Endothelial cell of umbilical vein (primary cell): ENCODE results near the gene ZNF544.

ENCODE experiments used
- EZH2 ChIP-seq: IDR thresholded peaks from 2 replicates; pipeline ENCODE4 v1.6.1; 2012; ENCODE audit warnings: borderline replicate concordance, low read depth, mild to moderate bottlenecking, moderate library complexity, low read length, inconsistent platforms; ENCODE audit not compliant: severe bottlenecking
- GATA2 ChIP-seq: IDR thresholded peaks from 2 replicates; pipeline ENCODE4 v1.7.0; 2011; ENCODE audit warnings: low read depth, mild to moderate bottlenecking, moderate library complexity, mixed read lengths, low read length; ENCODE audit not compliant: insufficient read length, insufficient read depth
- JUN ChIP-seq: IDR thresholded peaks from 2 replicates; pipeline ENCODE4 v1.6.1; 2011; ENCODE audit warnings: borderline replicate concordance, low read depth; ENCODE audit not compliant: insufficient read length, insufficient read depth
- MYC ChIP-seq: IDR thresholded peaks from one replicate; pipeline ENCODE4 v1.6.1; 2011; ENCODE audit warnings: mild to moderate bottlenecking, low read depth, low read length
- POLR2A ChIP-seq: IDR thresholded peaks from 2 replicates; pipeline ENCODE4 v1.6.1; 2012; ENCODE audit warnings: low read depth, mild to moderate bottlenecking, control low read depth, low read length
- POLR2AphosphoS5 ChIP-seq: IDR thresholded peaks from 2 replicates; pipeline ENCODE4 v1.6.1; 2012; ENCODE audit warnings: low read depth, mild to moderate bottlenecking, control low read depth, low read length, moderate library complexity; ENCODE audit not compliant: insufficient read depth
- TF ChIP-seq, protein P1 (sequence below), 2 donors: IDR thresholded peaks; 1 replicate in 1 of 2; 2 replicates in 1 of 2; pipeline ENCODE4 v1.5.1; 2011; ENCODE audit warnings: low read length in 2 of 2, mild to moderate bottlenecking in 2 of 2, moderate library complexity in 2 of 2, control low read depth in 1 of 2, inconsistent platforms in 1 of 2, low read depth in 1 of 2; ENCODE audit not compliant: insufficient read depth in 1 of 2; ENCODE audit errors: extremely low read depth in 1 of 2
- TF ChIP-seq, protein P2 (sequence below): IDR thresholded peaks from 2 replicates; pipeline ENCODE4 v1.6.1; 2011; ENCODE audit not compliant: insufficient read depth, insufficient read length

DNA sequence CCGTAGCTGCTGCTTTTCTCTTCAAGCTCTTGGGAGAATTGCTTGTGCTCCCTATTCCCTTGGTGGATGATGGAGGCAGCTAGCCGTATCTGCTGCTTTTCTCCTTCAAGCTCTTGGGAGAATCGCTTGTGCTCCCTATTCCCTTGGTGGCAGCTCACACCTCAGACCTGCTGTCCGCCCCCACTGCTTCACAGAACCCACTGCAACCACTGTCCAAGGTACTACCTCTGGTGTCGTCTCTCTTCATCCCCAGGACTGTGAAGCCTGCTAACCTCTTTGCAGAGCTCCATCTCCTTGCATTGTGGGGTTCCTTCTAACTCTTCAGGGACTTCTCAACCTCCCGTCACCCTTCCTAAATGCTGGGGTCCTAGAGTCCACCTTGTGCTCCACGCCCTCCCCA lies 71.9 kb downstream of the ZNF544 start:
- TF ChIP-seq, protein P1, sequence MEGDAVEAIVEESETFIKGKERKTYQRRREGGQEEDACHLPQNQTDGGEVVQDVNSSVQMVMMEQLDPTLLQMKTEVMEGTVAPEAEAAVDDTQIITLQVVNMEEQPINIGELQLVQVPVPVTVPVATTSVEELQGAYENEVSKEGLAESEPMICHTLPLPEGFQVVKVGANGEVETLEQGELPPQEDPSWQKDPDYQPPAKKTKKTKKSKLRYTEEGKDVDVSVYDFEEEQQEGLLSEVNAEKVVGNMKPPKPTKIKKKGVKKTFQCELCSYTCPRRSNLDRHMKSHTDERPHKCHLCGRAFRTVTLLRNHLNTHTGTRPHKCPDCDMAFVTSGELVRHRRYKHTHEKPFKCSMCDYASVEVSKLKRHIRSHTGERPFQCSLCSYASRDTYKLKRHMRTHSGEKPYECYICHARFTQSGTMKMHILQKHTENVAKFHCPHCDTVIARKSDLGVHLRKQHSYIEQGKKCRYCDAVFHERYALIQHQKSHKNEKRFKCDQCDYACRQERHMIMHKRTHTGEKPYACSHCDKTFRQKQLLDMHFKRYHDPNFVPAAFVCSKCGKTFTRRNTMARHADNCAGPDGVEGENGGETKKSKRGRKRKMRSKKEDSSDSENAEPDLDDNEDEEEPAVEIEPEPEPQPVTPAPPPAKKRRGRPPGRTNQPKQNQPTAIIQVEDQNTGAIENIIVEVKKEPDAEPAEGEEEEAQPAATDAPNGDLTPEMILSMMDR (IDR thresholded peaks at IDR 0.05; ENCODE audit: extremely low read depth in 1 of 2, insufficient read depth in 1 of 2, low read depth in 1 of 2, low read length in 2 of 2), result no peak
- TF ChIP-seq POLR2A (no peak), MYC (no peak), EZH2 (no peak), GATA2 (no peak), POLR2AphosphoS5 (no peak), JUN (no peak)
- TF ChIP-seq, protein P2, sequence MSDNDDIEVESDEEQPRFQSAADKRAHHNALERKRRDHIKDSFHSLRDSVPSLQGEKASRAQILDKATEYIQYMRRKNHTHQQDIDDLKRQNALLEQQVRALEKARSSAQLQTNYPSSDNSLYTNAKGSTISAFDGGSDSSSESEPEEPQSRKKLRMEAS, result no peak
